A549 (cell line): ENCODE results near the gene ZCCHC24.

ENCODE experiments used
- POLR2A ChIP-seq: IDR thresholded peaks from 2 replicates; pipeline ENCODE4 v1.6.1; 2012; ENCODE audit warnings: mild to moderate bottlenecking, low read length
- ZSCAN20 ChIP-seq: fragments of 250-450 bp; sonication (Bioruptor Pico); IDR thresholded peaks from 2 replicates; pipeline ENCODE4 v1.8.0; 2022; ENCODE audit warnings: mild to moderate bottlenecking, moderate library complexity
- TF ChIP-seq, protein P1 (sequence below): fragments of >200 bp; sonication (Bioruptor Twin); formaldehyde crosslinking; IDR thresholded peaks from 3 replicates; pipeline ENCODE4 v1.5.1; 2016
- TF ChIP-seq, protein P2 (sequence below): IDR thresholded peaks from 2 replicates; pipeline ENCODE4 v1.6.1; 2012
- TF ChIP-seq, protein P3 (sequence below): fragments of 150-350 bp; IDR thresholded peaks from 2 replicates; pipeline ENCODE4 v1.6.1; 2014; ENCODE audit warnings: low read depth, mild to moderate bottlenecking, low read length

DNA sequence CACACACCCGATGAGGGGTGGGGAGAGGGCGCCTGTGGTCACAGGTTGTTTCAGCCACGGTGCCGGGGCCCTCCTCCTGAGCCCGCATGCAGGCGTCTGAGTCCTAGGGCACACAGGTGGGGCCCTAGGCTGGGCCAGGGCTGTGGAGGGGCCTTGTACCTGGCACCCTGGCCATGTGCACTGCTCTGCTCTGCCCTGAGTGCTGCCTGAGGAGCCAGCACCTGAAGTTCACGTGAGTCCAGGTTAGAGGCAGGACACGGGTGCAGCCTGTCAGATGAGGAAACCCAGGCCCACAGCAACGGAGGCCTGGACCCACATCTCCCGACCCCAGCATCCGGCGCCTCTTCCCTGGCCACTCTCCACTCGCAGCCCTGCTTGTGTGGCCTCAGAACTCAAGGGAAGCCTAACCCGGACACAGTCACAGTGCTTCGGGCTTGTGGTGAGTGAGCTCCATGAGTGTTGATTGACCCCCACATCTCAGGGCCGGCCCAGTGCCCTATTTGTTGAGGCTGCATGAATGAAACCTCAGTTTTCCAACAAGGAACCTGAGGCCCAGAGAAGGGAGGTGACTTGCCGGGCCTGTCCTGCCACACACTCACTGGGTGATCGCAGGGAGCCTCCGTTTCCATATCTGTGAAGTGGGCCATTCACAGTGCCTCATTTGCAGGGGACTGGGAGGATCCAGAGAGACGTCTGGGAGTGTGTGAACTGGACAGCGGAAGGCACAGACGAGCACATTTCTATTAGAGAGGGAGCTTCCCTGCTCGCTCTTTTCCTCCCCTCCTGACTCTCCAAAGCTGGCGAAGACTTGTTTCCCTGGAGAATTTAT, 58.6 kb downstream of the ZCCHC24 start:
- TF ChIP-seq, protein P1, sequence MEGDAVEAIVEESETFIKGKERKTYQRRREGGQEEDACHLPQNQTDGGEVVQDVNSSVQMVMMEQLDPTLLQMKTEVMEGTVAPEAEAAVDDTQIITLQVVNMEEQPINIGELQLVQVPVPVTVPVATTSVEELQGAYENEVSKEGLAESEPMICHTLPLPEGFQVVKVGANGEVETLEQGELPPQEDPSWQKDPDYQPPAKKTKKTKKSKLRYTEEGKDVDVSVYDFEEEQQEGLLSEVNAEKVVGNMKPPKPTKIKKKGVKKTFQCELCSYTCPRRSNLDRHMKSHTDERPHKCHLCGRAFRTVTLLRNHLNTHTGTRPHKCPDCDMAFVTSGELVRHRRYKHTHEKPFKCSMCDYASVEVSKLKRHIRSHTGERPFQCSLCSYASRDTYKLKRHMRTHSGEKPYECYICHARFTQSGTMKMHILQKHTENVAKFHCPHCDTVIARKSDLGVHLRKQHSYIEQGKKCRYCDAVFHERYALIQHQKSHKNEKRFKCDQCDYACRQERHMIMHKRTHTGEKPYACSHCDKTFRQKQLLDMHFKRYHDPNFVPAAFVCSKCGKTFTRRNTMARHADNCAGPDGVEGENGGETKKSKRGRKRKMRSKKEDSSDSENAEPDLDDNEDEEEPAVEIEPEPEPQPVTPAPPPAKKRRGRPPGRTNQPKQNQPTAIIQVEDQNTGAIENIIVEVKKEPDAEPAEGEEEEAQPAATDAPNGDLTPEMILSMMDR = no peak
- no peak for TF ChIP-seq ZSCAN20 (CRISPR knock-in tag)
- TF ChIP-seq, protein P2, sequence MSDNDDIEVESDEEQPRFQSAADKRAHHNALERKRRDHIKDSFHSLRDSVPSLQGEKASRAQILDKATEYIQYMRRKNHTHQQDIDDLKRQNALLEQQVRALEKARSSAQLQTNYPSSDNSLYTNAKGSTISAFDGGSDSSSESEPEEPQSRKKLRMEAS = no peak
- no peak for TF ChIP-seq POLR2A
- TF ChIP-seq, protein P3, sequence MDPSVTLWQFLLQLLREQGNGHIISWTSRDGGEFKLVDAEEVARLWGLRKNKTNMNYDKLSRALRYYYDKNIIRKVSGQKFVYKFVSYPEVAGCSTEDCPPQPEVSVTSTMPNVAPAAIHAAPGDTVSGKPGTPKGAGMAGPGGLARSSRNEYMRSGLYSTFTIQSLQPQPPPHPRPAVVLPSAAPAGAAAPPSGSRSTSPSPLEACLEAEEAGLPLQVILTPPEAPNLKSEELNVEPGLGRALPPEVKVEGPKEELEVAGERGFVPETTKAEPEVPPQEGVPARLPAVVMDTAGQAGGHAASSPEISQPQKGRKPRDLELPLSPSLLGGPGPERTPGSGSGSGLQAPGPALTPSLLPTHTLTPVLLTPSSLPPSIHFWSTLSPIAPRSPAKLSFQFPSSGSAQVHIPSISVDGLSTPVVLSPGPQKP = no peak
